Loucy (cell line): ENCODE data around the gene POU3F1.

Experiments
- H2AFZ ChIP-seq: fragments of 200-600 bp; sonication (generic); 2 replicates; pipeline ENCODE4 v1.6.0; 2016; ENCODE audit warnings: antibody characterized with exemption, mild to moderate bottlenecking, low read length, moderate library complexity
- H3F3A ChIP-seq: fragments of 200-600 bp; 2 replicates; pipeline ENCODE4 v1.6.0; 2016; ENCODE audit warnings: antibody characterized with exemption, low read depth, mild to moderate bottlenecking
- H3K27me3 ChIP-seq: fragments of 200-600 bp; sonication (generic); 2 replicates; pipeline ENCODE4 v1.6.1; 2014; ENCODE audit warnings: low read length, mild to moderate bottlenecking; ENCODE audit not compliant: insufficient read depth, poor library complexity, severe bottlenecking
- H3K36me3 ChIP-seq: fragments of 200-600 bp; sonication (generic); 2 replicates; pipeline ENCODE4 v1.6.1; 2016; ENCODE audit warnings: low read length; ENCODE audit not compliant: insufficient read depth
- H3K4me1 ChIP-seq: fragments of 200-600 bp; sonication (generic); 2 replicates; pipeline ENCODE4 v1.5.1; 2014; ENCODE audit warnings: low read length, mild to moderate bottlenecking; ENCODE audit not compliant: insufficient read depth, poor library complexity, severe bottlenecking
- H3K4me2 ChIP-seq: fragments of 200-600 bp; sonication (generic); 2 replicates; pipeline ENCODE4 v1.6.0; 2014; ENCODE audit warnings: antibody characterized with exemption, low read length, low read depth, mild to moderate bottlenecking; ENCODE audit not compliant: poor library complexity, severe bottlenecking
- H3K4me3 ChIP-seq: fragments of 200-600 bp; sonication (generic); 2 replicates; pipeline ENCODE4 v1.5.1; 2014; ENCODE audit warnings: low read length, mild to moderate bottlenecking, mixed read lengths; ENCODE audit not compliant: poor library complexity, severe bottlenecking
- H3K79me2 ChIP-seq: fragments of 200-600 bp; sonication (generic); 2 replicates; pipeline ENCODE4 v1.6.1; 2014; ENCODE audit warnings: low read length; ENCODE audit not compliant: insufficient read depth
- H3K9ac ChIP-seq: fragments of 200-600 bp; sonication (generic); 2 replicates; pipeline ENCODE4 v1.6.0; 2014; ENCODE audit warnings: mild to moderate bottlenecking, low read depth, low read length, moderate library complexity; ENCODE audit not compliant: poor library complexity, severe bottlenecking
- H3K9me2 ChIP-seq: fragments of 200-600 bp; sonication (generic); replicated peaks from 2 replicates; pipeline ENCODE4 v1.6.1; 2016; ENCODE audit warnings: low read depth, low read length, mixed read lengths
- H3K9me3 ChIP-seq: fragments of 200-600 bp; sonication (generic); 2 replicates; pipeline ENCODE4 v1.6.1; 2014; ENCODE audit warnings: mild to moderate bottlenecking, antibody characterized with exemption, low read length, low read depth; ENCODE audit not compliant: insufficient read depth
- H4K20me1 ChIP-seq: fragments of 200-600 bp; sonication (generic); 2 replicates; pipeline ENCODE4 v1.6.0; 2014; ENCODE audit warnings: antibody characterized with exemption, low read length, mild to moderate bottlenecking; ENCODE audit not compliant: insufficient read depth, poor library complexity, severe bottlenecking
- EZH2phosphoT487 ChIP-seq: fragments of 200-600 bp; IDR thresholded peaks from 2 replicates; pipeline ENCODE4 v1.6.1; 2018; ENCODE audit warnings: antibody characterized with exemption, mild to moderate bottlenecking, moderate library complexity, borderline replicate concordance
- TF ChIP-seq, protein P1 (sequence below): fragments of 200-600 bp; sonication (generic); conservative IDR thresholded peaks from 2 replicates; pipeline ENCODE4 v1.5.1; 2014; ENCODE audit warnings: mild to moderate bottlenecking, antibody characterized with exemption, low read length

POU3F1 gene

DNA sequence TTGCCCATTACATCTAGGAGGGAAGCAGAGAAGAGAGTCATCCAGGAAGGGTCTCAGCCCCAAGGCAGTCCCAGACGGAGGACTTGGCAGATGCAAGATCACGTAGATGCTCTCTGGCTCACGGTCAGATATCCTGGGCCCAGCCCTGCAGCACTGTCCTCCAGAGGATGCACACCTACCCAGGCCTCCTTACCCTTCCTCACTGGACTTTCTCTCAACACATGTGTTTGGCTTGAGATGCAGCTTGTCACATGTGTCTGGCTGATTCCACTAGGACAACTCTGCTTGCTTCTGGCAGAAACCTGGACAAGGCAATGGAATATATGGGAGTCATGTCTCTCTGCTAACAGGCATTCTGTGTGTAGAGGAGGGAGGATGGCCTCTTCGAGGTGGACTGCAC is 32.4 kb upstream of the POU3F1 start:
- Histone ChIP-seq H4K20me1 (no peaks in the 10 kb centered on the region), H3K4me3 (no peak overlapping the region), H3K27me3 (no peaks in the 10 kb centered on the region), H2AFZ (no peak overlapping the region), H3K9me2 (no peaks in the 10 kb centered on the region), H3K79me2 (no peaks in the 10 kb centered on the region), H3K9ac (no peak overlapping the region), H3K4me2 (no peak overlapping the region), H3F3A (no peaks in the 10 kb centered on the region), H3K4me1 (no peaks in the 10 kb centered on the region), H3K36me3 (no peaks in the 10 kb centered on the region), H3K9me3 (no peaks in the 10 kb centered on the region)
- TF ChIP-seq, protein P1, sequence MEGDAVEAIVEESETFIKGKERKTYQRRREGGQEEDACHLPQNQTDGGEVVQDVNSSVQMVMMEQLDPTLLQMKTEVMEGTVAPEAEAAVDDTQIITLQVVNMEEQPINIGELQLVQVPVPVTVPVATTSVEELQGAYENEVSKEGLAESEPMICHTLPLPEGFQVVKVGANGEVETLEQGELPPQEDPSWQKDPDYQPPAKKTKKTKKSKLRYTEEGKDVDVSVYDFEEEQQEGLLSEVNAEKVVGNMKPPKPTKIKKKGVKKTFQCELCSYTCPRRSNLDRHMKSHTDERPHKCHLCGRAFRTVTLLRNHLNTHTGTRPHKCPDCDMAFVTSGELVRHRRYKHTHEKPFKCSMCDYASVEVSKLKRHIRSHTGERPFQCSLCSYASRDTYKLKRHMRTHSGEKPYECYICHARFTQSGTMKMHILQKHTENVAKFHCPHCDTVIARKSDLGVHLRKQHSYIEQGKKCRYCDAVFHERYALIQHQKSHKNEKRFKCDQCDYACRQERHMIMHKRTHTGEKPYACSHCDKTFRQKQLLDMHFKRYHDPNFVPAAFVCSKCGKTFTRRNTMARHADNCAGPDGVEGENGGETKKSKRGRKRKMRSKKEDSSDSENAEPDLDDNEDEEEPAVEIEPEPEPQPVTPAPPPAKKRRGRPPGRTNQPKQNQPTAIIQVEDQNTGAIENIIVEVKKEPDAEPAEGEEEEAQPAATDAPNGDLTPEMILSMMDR = no peak
- no peak for TF ChIP-seq EZH2phosphoT487

DNA sequence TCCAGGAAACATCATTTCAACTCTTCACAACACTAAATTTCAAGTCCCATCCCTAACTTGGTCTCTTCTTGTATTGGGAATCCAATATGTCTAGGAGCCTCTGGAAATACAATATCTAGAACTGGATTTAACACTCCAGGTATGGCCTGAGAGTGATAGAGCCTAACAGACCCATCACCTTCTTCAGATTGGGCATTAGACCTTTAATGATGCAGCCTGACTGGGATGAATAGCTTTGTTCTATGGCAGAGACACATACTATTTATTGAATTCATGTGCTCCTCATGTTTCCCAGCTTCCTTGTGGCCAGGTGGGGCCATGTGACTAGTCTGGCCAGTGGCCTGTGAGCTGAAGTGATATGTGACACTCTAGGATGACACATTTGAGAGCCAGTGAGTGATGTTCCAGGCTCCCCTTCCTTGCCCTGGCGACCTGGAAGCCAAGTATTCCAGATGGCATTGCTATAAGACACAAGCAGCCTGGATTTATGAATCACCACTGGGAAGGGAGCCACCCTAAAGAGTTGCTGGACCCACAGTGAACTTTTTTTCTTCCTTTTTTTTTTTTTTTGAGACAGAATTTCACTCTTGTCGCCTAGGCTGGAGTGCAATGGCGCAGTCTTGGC is 31.0 kb upstream of the POU3F1 start:
- Histone ChIP-seq H3K4me3 (no peak overlapping the region), H3K79me2 (no peaks in the 10 kb centered on the region), H4K20me1 (no peaks in the 10 kb centered on the region), H3K9me3 (no peaks in the 10 kb centered on the region), H3K9me2 (no peaks in the 10 kb centered on the region), H3K4me2 (no peak overlapping the region), H2AFZ (no peak overlapping the region), H3K9ac (no peak overlapping the region), H3F3A (no peaks in the 10 kb centered on the region), H3K36me3 (no peaks in the 10 kb centered on the region), H3K27me3 (no peaks in the 10 kb centered on the region), H3K4me1 (no peaks in the 10 kb centered on the region)
- TF ChIP-seq, protein P1 = no peak
- TF ChIP-seq EZH2phosphoT487 = no peak

DNA sequence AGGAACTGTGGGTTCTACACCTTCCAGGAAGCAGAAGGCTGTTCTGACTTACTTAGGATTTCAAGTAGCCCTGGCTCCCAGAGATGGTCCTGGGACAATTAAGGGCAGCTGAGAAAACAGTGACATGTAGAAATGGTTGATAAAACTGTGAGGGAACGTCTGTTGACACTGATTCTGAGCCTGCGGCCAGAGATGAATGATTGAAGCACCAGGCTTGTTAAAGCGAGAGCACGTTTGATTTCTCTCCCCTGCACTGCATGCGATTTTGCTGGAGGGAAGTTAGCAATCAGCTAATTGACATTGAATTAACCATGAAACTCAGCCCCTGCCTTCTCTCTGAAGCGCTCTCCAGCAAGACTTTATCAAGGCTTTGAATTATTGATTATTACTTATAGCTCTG is 29.9 kb upstream of the POU3F1 start:
- Histone ChIP-seq H3F3A (no peaks in the 10 kb centered on the region), H3K36me3 (no peaks in the 10 kb centered on the region), H3K4me3 (no peak overlapping the region), H3K79me2 (no peaks in the 10 kb centered on the region), H4K20me1 (no peaks in the 10 kb centered on the region), H2AFZ (no peak overlapping the region), H3K9ac (no peak overlapping the region), H3K9me3 (no peaks in the 10 kb centered on the region), H3K9me2 (no peaks in the 10 kb centered on the region), H3K4me1 (no peaks in the 10 kb centered on the region), H3K4me2 (no peak overlapping the region), H3K27me3 (no peaks in the 10 kb centered on the region)
- TF ChIP-seq EZH2phosphoT487 = no peak
- TF ChIP-seq, protein P1 = no peak
